ES-I3 (cell line): ENCODE data around the gene FAM13A.

Source experiments
- H3K36me3 ChIP-seq: 2 replicates; pipeline ENCODE4 v1.6.1; 2013; ENCODE audit warnings: mild to moderate bottlenecking, low read length, control low read depth, moderate library complexity; ENCODE audit not compliant: insufficient read depth
- H3K4me1 ChIP-seq: 2 replicates; pipeline ENCODE4 v1.6.1; 2013; ENCODE audit warnings: mild to moderate bottlenecking, control low read depth, low read length; ENCODE audit not compliant: insufficient read depth
- H3K9ac ChIP-seq: 2 replicates; pipeline ENCODE4 v1.6.1; 2013; ENCODE audit warnings: low read depth, mild to moderate bottlenecking, low read length, moderate library complexity
- H3K9me3 ChIP-seq: 2 replicates; pipeline ENCODE4 v1.6.1; 2013; ENCODE audit warnings: mild to moderate bottlenecking, low read length, moderate library complexity; ENCODE audit not compliant: control insufficient read depth, insufficient read depth

Gene FAM13A

DNA sequence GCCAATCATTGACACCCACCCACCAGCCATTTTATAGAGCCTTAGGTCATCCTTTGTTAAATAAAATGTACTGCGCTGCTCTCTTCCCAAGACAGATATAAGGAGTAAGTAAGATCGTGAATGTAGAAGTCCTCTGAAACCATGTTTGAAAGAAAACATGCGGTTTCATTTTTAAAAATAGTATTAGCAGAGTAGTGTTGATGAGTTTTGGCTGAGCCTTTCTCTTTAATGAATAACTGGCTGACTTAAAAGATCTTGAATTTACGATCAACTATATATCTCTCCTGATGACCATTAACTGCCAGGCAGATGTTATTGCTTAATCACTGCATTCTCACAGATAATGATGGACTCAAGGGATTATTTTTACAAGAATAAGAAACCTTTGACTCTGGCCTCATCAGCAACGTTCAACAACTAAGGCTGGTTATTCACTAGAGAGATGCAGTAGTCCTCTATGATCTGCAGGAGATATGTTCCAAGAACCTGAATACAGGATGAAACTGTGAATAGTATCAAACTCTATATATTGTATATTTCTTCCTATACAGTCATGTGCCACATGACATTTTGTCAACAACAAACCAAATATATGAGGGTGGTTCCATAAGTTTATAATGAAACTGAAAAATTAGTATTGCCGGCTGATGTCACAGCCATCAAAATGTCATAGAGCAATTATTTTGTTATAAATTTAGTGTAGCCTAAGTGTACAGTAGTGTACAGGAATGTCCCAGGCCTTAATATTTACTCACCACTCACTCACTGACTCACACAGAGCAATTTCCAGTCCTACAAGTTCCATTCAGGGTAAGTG, 80.8 kb downstream of the FAM13A start:
- Histone ChIP-seq H3K9ac (no peak overlapping the region), H3K36me3 (no peaks in the 10 kb centered on the region), H3K4me1 (no peaks in the 10 kb centered on the region), H3K9me3 (no peaks in the 10 kb centered on the region)

DNA sequence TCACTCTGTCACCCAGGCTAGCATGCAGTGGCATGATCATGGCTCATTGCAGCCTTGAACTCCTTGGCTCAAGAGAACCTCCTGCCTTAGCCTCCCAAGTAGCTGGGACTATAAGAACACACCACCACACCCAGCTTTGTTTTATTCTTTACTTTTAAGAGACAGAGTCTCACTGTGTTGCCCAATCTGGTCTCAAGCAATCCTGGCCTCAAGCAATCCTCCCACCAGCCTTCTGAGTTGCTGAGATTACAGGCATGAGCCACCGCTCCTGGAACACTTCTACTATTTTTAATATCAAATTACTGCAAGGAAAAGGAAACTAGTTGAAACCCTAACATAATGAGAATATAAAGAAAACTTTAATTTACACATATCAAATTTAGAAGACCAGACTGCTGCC, 85.4 kb downstream of the FAM13A start:
- Histone ChIP-seq H3K9ac (no peak overlapping the region), H3K4me1 (no peaks in the 10 kb centered on the region), H3K9me3 (no peaks in the 10 kb centered on the region), H3K36me3 (no peaks in the 10 kb centered on the region)

DNA sequence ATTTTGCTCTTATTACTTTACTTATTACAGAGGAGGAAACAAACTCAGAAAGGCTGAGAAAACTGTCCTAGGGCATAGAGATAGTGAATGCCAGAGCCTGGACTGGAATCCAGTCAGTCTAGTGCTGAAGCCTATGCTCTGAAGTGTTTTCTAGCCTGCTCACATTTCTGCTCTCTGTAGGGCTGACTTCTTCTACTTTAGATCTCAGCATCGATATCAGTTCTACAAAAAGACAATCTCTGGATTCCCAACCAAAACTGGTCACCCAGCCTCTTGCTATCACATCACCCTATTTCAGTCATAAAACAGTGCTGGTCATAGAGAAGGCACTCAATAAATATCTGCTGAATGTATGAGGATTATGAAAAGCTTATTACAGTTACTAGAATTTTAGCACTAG, 87.2 kb downstream of the FAM13A start:
- H3K9me3 ChIP-seq = no peaks in the 10 kb centered on the region
- H3K36me3 ChIP-seq = no peaks in the 10 kb centered on the region
- H3K4me1 ChIP-seq = no peaks in the 10 kb centered on the region
- H3K9ac ChIP-seq = no peak overlapping the region

GRCh38 chr4:88969271-88969670, 87.7 kb downstream of the FAM13A start:
- H3K4me1 ChIP-seq = no peaks in the 10 kb centered on the region
- H3K9ac ChIP-seq = no peak overlapping the region
- H3K9me3 ChIP-seq = no peaks in the 10 kb centered on the region
- no peaks in the 10 kb centered on the region for H3K36me3 ChIP-seq

GRCh38 chr4:88967883-88968331, 89.1 kb downstream of the FAM13A start:
- H3K4me1 ChIP-seq = peaks cover 7% of the 10 kb centered on the region; the same call in 1 of the 2 replicates
- H3K9me3 ChIP-seq = no peaks in the 10 kb centered on the region
- no peak overlapping the region for H3K9ac ChIP-seq
- no peaks in the 10 kb centered on the region for H3K36me3 ChIP-seq

GRCh38 chr4:88965053-88965452, 91.9 kb downstream of the FAM13A start:
- Histone ChIP-seq H3K4me1 (peaks cover 25% of the 10 kb centered on the region), H3K9me3 (no peaks in the 10 kb centered on the region), H3K36me3 (no peaks in the 10 kb centered on the region), H3K9ac (no peak overlapping the region)

DNA sequence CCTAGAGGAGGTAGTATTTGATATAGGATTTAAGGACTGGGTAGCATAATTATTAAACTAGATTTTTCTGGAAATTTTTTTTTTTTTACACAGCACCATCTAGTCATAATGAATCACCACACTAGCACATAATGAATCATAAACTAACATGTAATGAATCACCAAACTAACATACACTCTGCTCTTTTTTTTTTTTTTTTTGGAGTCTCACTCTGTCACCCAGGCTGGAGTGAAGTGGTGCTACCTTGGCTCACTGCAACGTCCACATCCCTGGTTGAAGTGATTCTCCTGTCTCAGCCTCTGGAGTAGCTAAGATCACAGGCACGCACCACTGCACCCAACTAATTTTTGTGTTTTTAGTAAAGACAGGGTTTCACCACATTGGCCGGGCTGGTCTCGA, 92.5 kb downstream of the FAM13A start:
- no peaks in the 10 kb centered on the region for H3K9me3 ChIP-seq
- H3K9ac ChIP-seq = no peak overlapping the region
- peaks cover 31% of the 10 kb centered on the region for H3K4me1 ChIP-seq
- H3K36me3 ChIP-seq = no peaks in the 10 kb centered on the region

DNA sequence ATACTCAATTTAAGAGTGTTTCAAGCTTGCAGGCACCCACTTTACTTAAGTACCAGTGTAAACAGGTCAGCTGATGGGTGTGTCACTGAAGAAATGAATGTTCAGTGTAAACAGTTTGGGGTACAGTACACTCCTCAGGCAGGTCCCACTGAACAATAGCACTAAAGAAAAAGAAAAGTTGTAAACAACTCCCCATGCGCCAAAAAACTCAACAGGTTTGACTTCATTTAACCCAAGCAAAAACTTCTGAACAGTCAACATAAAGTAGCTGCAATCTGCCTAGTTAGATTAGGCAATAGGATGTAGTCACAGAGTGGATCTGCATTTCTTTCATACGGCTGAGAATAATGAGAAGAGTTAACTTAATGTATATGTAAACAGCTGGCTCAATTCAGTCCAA, 93.2 kb downstream of the FAM13A start:
- no peaks in the 10 kb centered on the region for H3K36me3 ChIP-seq
- peaks cover 34% of the 10 kb centered on the region for H3K4me1 ChIP-seq
- H3K9me3 ChIP-seq = no peaks in the 10 kb centered on the region
- no peak overlapping the region for H3K9ac ChIP-seq

DNA sequence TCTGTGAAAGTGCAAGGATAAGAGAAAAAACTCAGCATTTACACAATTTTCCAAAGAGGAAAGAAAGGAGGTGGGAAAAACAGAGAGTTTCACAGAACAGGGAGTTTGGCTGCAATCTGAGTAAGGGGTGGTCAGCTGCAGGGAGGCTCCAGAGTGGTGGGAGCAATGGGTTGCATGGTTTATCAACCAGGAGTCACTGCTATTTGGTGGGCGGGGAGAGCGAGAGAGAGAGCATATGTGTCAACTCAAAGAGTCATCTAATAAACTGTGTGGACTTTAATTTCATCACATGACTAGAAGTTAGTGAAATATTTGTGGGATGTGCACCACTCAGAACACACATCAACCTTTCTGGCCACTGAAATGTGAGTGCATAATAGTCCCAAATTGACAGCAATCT, 94.6 kb downstream of the FAM13A start:
- H3K36me3 ChIP-seq = no peaks in the 10 kb centered on the region
- peaks cover 38% of the 10 kb centered on the region for H3K4me1 ChIP-seq
- no peak overlapping the region for H3K9ac ChIP-seq
- no peaks in the 10 kb centered on the region for H3K9me3 ChIP-seq

- Histone ChIP-seq H3K9ac (no peak overlapping the region), H3K4me1 (peaks cover 39% of the 10 kb centered on the region), H3K36me3 (no peaks in the 10 kb centered on the region), H3K9me3 (no peaks in the 10 kb centered on the region)
These were observed 96.4 kb downstream of the FAM13A start for GRCh38 chr4:88960576-88960975.

- no peaks in the 10 kb centered on the region for H3K36me3 ChIP-seq
- no peaks in the 10 kb centered on the region for H3K9me3 ChIP-seq
- H3K9ac ChIP-seq = no peak overlapping the region
- H3K4me1 ChIP-seq = peaks cover 33% of the 10 kb centered on the region
These were observed 98.9 kb downstream of the FAM13A start for GRCh38 chr4:88958080-88958479.

GRCh38 chr4:88957570-88957969, 99.4 kb downstream of the FAM13A start:
- peaks cover 31% of the 10 kb centered on the region for H3K4me1 ChIP-seq
- no peak overlapping the region for H3K9ac ChIP-seq
- no peaks in the 10 kb centered on the region for H3K36me3 ChIP-seq
- H3K9me3 ChIP-seq = no peaks in the 10 kb centered on the region

DNA sequence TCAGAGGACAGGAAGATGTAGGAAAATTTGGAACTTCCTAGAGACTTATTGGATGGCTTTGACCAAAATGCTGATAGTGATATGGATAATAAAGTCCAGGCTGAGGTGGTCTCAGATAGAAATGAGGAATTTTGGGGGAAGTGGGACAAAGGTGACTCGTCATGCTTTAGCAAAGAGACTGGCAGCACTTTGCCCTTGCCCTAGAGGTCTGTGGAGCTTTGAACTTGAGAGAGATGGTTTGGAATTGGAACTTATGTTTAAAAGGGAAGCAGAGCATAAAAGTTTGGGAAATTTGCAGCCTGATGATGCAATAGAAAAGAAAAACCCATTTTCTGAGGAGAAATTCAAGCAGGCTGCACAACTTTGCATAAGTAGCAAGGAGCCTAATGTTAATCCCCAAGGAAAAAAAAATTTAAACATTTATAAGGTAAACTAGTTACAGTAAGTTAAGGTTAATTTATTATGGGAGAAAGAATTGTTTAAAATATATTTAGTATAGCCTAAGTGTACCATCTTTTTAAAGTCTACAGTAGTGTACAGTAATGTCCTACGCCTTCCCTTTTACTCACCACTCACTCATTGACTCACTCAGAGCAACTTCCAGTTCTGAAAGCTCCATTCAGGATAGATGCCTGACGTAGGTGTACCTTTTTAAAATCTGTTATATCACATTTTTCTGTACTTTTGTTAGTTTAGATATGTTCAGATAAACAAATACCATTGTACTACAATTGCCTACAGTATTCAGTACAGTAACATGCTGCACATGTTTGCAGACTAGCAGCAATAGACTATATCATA, 101.2 kb downstream of the FAM13A start:
- Histone ChIP-seq H3K9ac (no peak overlapping the region), H3K9me3 (no peaks in the 10 kb centered on the region), H3K4me1 (peaks cover 20% of the 10 kb centered on the region), H3K36me3 (no peaks in the 10 kb centered on the region)

- Histone ChIP-seq H3K4me1 (peaks cover 5% of the 10 kb centered on the region), H3K9ac (no peak overlapping the region), H3K9me3 (no peaks in the 10 kb centered on the region), H3K36me3 (no peaks in the 10 kb centered on the region)
These were observed 103.6 kb downstream of the FAM13A start for GRCh38 chr4:88953400-88953799.

- H3K9me3 ChIP-seq = no peaks in the 10 kb centered on the region
- no peaks in the 10 kb centered on the region for H3K36me3 ChIP-seq
- no peak overlapping the region for H3K9ac ChIP-seq
- no peaks in the 10 kb centered on the region for H3K4me1 ChIP-seq
These were observed 104.9 kb downstream of the FAM13A start for GRCh38 chr4:88952081-88952480.
